Heart left ventricle (tissue), 13 donors: Measurements from ENCODE around the gene ELL.

Source experiments
- POLR2A ChIP-seq, 2 donors: fragments of 450-650 bp; IDR thresholded peaks; one replicate each; pipeline ENCODE4 v1.6.1; 2017; ENCODE audit warnings: antibody characterized with exemption in 2 of 2, mild to moderate bottlenecking in 2 of 2, moderate library complexity in 2 of 2
- TF ChIP-seq, protein P1 (sequence below), 12 donors: fragments of 200-600 bp; sonication (generic) in 4 of 12; IDR thresholded peaks; one replicate each; pipeline versions ENCODE4 v1.5.0 to v1.8.0; 2018 to 2022; ENCODE audit warnings: antibody characterized with exemption in 12 of 12, mild to moderate bottlenecking in 5 of 12
- donor health status: ischemic (EF 13 %, LVEDD 7.1; RV severe dilation, severe dysfunction).
- donor health status: DM: no; HTN: yes; CAD: no.
- donor health status: DM: no; HTN: no; CAD: no.
- donor health status: ischemic (EF 25% LVEDD 6.9; RV normal size, moderate dysfunction).
- donor health status: ischemic (EF 25% LVEDD 5.7; RV mildly dilated, moderate dysfunction).
- donor health status: ischemic (EF 35%, LVEDD 5.7; RV mildly dilated, moderate dysfunction).
- donor health status: nonischemic (EF 11% LVEDD 7.7; RV severe dilation, severe dysfunction).
- donor health status: DM: yes; HTN: yes; CAD: no.
- donor health status: PGD.
- donor health status: ischemic (EF 29% LVEDD 5.4; RV normal size, mild dysfunction).
- donor health status: nonischemic (EF 23%, LVEDD 6.1; RV moderate dilation, normal function).

DNA sequence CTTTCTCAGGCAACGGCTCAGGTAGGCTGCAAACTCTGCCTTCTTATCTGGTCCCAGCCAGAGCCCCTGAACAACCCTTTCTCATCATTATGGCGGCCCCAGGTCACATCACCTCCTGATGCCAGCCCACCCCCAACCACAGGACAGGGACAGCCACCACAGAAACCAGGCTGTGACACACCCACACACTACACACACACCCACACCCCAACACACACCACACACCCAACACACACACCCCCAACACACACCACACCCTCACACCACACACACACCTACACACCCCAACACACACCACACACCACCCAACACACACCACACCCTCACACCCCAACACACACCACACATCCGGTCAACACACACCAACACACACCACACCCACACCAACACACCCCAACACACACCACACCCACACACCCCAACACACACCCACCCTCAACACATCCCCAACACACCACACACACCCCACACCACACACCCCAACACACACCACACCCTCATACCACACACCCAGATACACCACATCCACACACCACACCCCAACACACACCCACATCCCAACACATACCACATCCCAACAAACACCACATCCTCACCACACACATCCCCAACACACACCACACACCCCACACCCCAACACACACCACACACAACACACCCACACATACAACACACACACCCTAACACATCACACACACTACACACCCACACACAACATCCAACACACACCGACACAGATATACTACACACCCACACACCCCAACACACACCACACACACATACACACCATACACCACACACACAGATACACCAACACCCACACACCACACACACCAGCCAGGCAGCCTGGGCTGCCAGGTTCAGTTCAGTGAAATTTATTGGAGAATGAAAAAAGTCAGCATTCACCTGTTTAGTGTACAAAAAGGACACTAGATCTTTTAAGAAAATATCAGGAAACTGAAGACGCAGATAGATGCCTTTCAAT lies 79.8 kb downstream of the ELL start:
- TF ChIP-seq, protein P1, sequence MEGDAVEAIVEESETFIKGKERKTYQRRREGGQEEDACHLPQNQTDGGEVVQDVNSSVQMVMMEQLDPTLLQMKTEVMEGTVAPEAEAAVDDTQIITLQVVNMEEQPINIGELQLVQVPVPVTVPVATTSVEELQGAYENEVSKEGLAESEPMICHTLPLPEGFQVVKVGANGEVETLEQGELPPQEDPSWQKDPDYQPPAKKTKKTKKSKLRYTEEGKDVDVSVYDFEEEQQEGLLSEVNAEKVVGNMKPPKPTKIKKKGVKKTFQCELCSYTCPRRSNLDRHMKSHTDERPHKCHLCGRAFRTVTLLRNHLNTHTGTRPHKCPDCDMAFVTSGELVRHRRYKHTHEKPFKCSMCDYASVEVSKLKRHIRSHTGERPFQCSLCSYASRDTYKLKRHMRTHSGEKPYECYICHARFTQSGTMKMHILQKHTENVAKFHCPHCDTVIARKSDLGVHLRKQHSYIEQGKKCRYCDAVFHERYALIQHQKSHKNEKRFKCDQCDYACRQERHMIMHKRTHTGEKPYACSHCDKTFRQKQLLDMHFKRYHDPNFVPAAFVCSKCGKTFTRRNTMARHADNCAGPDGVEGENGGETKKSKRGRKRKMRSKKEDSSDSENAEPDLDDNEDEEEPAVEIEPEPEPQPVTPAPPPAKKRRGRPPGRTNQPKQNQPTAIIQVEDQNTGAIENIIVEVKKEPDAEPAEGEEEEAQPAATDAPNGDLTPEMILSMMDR (IDR thresholded peaks at IDR 0.05): no peak
- no peak for TF ChIP-seq POLR2A (IDR thresholded peaks at IDR 0.05)
